CD4-positive, CD25-positive, alpha-beta regulatory T cell (primary cell): ENCODE data around the gene PPM1G. TPM values are rescaled to one million over a fixed set of nuclear protein-coding genes. Genes with fewer than 3 reads are reported as not detected.
A peak's percentile ranks its signal among the peaks of the same experiment; 100 is the strongest.

ENCODE experiments used
- ATAC-seq, 2 donors: fragments of 150-1000 bp; cut with Tn5 transposase; one replicate each; pipeline ENCODE4 v1.10.0; 2021; ENCODE audit warnings: low read depth in 2 of 2, moderate number of reproducible peaks in 2 of 2, moderate library complexity in 1 of 2
- DNase-seq, 3 donors: peaks; one replicate each; pipeline versions ENCODE4 v3.0.0 to v3.0.0-alpha.2; 2012 to 2022; ENCODE audit warnings: mixed read lengths in 1 of 3
- H3K27ac ChIP-seq: one replicate; pipeline ENCODE4 v1.7.0; 2013; ENCODE audit warnings: mild to moderate bottlenecking, low read length; ENCODE audit not compliant: insufficient read depth, poor library complexity, severe bottlenecking
- H3K27me3 ChIP-seq: one replicate; pipeline ENCODE4 v1.7.0; 2013; ENCODE audit warnings: low read length; ENCODE audit not compliant: control insufficient read depth, insufficient read depth
- H3K36me3 ChIP-seq: one replicate; pipeline ENCODE4 v1.7.0; 2013; ENCODE audit warnings: mild to moderate bottlenecking, low read length, moderate library complexity; ENCODE audit not compliant: control insufficient read depth, insufficient read depth
- H3K4me1 ChIP-seq: 2 replicates; pipeline ENCODE4 v1.7.0; 2013; ENCODE audit warnings: mild to moderate bottlenecking, low read length; ENCODE audit not compliant: insufficient read depth, control insufficient read depth, poor library complexity, severe bottlenecking
- H3K4me3 ChIP-seq: one replicate; pipeline ENCODE4 v1.7.0; 2013; ENCODE audit warnings: low read depth, mild to moderate bottlenecking, low read length, moderate library complexity
- H3K9me3 ChIP-seq, 2 experiments: 1 replicate in 1 of 2; 2 replicates in 1 of 2; pipeline ENCODE4 v1.7.0; 2013; ENCODE audit warnings: low read length in 2 of 2, mild to moderate bottlenecking in 1 of 2, moderate library complexity in 1 of 2; ENCODE audit not compliant: control insufficient read depth in 2 of 2
- H3K27ac Mint-ChIP-seq, 3 donors: one replicate each; pipeline ENCODE4 v1.8.0; 2020 to 2022; ENCODE audit warnings: mild to moderate bottlenecking in 3 of 3, mixed read lengths in 3 of 3, moderate library complexity in 2 of 3
- H3K27me3 Mint-ChIP-seq: one replicate; pipeline ENCODE4 v1.8.0; 2022; ENCODE audit warnings: mild to moderate bottlenecking, mixed read lengths
- H3K36me3 Mint-ChIP-seq: one replicate; pipeline ENCODE4 v1.8.0; 2020; ENCODE audit warnings: mixed read lengths
- H3K4me1 Mint-ChIP-seq, 4 donors: one replicate each; pipeline ENCODE4 v1.8.0; 2020 to 2022; ENCODE audit warnings: mixed read lengths in 4 of 4, mild to moderate bottlenecking in 1 of 4
- H3K4me3 Mint-ChIP-seq, 4 donors: one replicate each; pipeline ENCODE4 v1.8.0; 2020 to 2022; ENCODE audit warnings: mild to moderate bottlenecking in 4 of 4, mixed read lengths in 4 of 4, moderate library complexity in 3 of 4
- H3K9me3 Mint-ChIP-seq, 7 donors: one replicate each; pipeline ENCODE4 v1.8.0; 2020 to 2022; ENCODE audit warnings: mixed read lengths in 7 of 7, mild to moderate bottlenecking in 3 of 7, moderate library complexity in 2 of 7
- polyA plus RNA-seq, 4 donors: library from polyadenylated mRNA; unstranded; fragments of 300-500 nt; fragmentation: Illumina TruSeq; gene quantifications; one replicate each; pipeline ENCODE4 v1.2.3, GENCODE V29; 2021
- total RNA-seq: library from RNA; stranded (reverse); gene quantifications from one replicate; pipeline ENCODE4 v1.2.3, GENCODE V29; 2022

The PPM1G gene
- total RNA-seq, result 73.7 TPM
- 100 to 1,000 TPM; 116 to 144 (median 118) TPM for polyA plus RNA-seq

GRCh38 chr2:27409321-27410073 lies at the start of gene PPM1G:
Gene PPM1G, minus strand, starts transcription at chr2:27409591. Its CDS starts 169 bp downstream, at chr2:27409422.
- Histone ChIP-seq H3K9me3 (no peaks in the 10 kb centered on the region), H3K36me3 (no peaks in the 10 kb centered on the region), H3K4me3 (peak within 1 kb of the TSS; percentile 86), H3K27me3 (no peaks in the 10 kb centered on the region), H3K4me1 (peaks cover 42% of the 10 kb centered on the region), H3K27ac (peak within 1 kb of the TSS; percentile 82)
- Mint-ChIP-seq H3K36me3 (peaks cover 7% of the 10 kb centered on the region), H3K27ac (peak within 1 kb of the TSS; percentile 95 to 98 (median 97)), H3K9me3 (peaks cover 0 to 4% (median 0%) of the 10 kb centered on the region in 7 donors), H3K4me1 (peaks cover 15 to 45% (median 29%) of the 10 kb centered on the region in 4 donors), H3K27me3 (peaks cover 9% of the 10 kb centered on the region), H3K4me3 (peak within 1 kb of the TSS; percentile 86 to 95 (median 92))
- peak; percentile 98 to 99 for ATAC-seq
- peak; percentile 94 to 98 (median 95) for DNase-seq

- no peaks in the 10 kb centered on the region for H3K9me3 Mint-ChIP-seq
- H3K27ac Mint-ChIP-seq, result peak overlapping the region in 1 of 3 donors; percentile 38
- Histone ChIP-seq H3K9me3 (no peaks in the 10 kb centered on the region), H3K27me3 (no peaks in the 10 kb centered on the region), H3K36me3 (no peaks in the 10 kb centered on the region), H3K4me3 (no peak overlapping the region), H3K4me1 (no peaks in the 10 kb centered on the region), H3K27ac (no peak overlapping the region)
- H3K27me3 Mint-ChIP-seq, result no peaks in the 10 kb centered on the region
- no peak overlapping the region for H3K4me3 Mint-ChIP-seq
- H3K4me1 Mint-ChIP-seq, result peaks cover 0 to 5% (median 0%) of the 10 kb centered on the region in 4 donors
- peaks cover 12% of the 10 kb centered on the region for H3K36me3 Mint-ChIP-seq
- ATAC-seq (no peak), DNase-seq (no peak)
Observed at GRCh38 chr2:27453968-27454367, 44.6 kb upstream of the PPM1G start.

GRCh38 chr2:27451095-27451494 lies 41.7 kb upstream of the PPM1G start:
- H3K4me3 ChIP-seq, result no peak overlapping the region
- H3K27ac ChIP-seq, result no peak overlapping the region
- H3K9me3 ChIP-seq, result no peaks in the 10 kb centered on the region
- H3K27me3 ChIP-seq, result no peaks in the 10 kb centered on the region
- no peak for DNase-seq
- Mint-ChIP-seq H3K4me3 (no peak overlapping the region), H3K36me3 (peaks cover 18% of the 10 kb centered on the region), H3K27me3 (no peaks in the 10 kb centered on the region), H3K9me3 (no peaks in the 10 kb centered on the region), H3K27ac (peak overlapping the region in 1 of 3 donors; percentile 74), H3K4me1 (peaks cover 0 to 5% (median 2%) of the 10 kb centered on the region in 4 donors)
- ATAC-seq, result no peak
- no peaks in the 10 kb centered on the region for H3K36me3 ChIP-seq
- H3K4me1 ChIP-seq, result no peaks in the 10 kb centered on the region

GRCh38 chr2:27448381-27448780 lies 39.0 kb upstream of the PPM1G start:
- Mint-ChIP-seq H3K9me3 (no peaks in the 10 kb centered on the region), H3K27me3 (no peaks in the 10 kb centered on the region)

GRCh38 chr2:27446057-27446456 lies 36.7 kb upstream of the PPM1G start:
- ATAC-seq, result no peak

More at GRCh38 chr2:27448381-27448780, 39.0 kb upstream of the PPM1G start:
- Histone ChIP-seq H3K27me3 (no peaks in the 10 kb centered on the region), H3K4me1 (no peaks in the 10 kb centered on the region), H3K36me3 (peaks cover 3% of the 10 kb centered on the region), H3K4me3 (no peak overlapping the region), H3K27ac (no peak overlapping the region), H3K9me3 (no peaks in the 10 kb centered on the region)
- no peak overlapping the region for H3K4me3 Mint-ChIP-seq
- H3K4me1 Mint-ChIP-seq, result peaks cover 0 to 6% (median 2%) of the 10 kb centered on the region in 4 donors
- peaks cover 18% of the 10 kb centered on the region for H3K36me3 Mint-ChIP-seq
- H3K27ac Mint-ChIP-seq, result peak overlapping the region in 1 of 3 donors; percentile 42
- ATAC-seq (no peak), DNase-seq (no peak)

GRCh38 chr2:27445615-27446014 lies 36.2 kb upstream of the PPM1G start:
- H3K36me3 Mint-ChIP-seq, result peaks cover 36% of the 10 kb centered on the region
- H3K4me1 Mint-ChIP-seq, result peaks cover 0 to 6% (median 2%) of the 10 kb centered on the region in 4 donors
- Histone ChIP-seq H3K9me3 (no peaks in the 10 kb centered on the region), H3K27me3 (no peaks in the 10 kb centered on the region), H3K4me1 (no peaks in the 10 kb centered on the region), H3K36me3 (peaks cover 23% of the 10 kb centered on the region), H3K27ac (no peak overlapping the region), H3K4me3 (no peak overlapping the region)
- H3K9me3 Mint-ChIP-seq, result no peaks in the 10 kb centered on the region
- no peaks in the 10 kb centered on the region for H3K27me3 Mint-ChIP-seq
- peak overlapping the region in 1 of 3 donors; percentile 58 for H3K27ac Mint-ChIP-seq
- H3K4me3 Mint-ChIP-seq, result no peak overlapping the region
- DNase-seq, result no peak
- ATAC-seq, result no peak

More at GRCh38 chr2:27446057-27446456, 36.7 kb upstream of the PPM1G start:
- H3K27me3 Mint-ChIP-seq, result no peaks in the 10 kb centered on the region
- peaks cover 32% of the 10 kb centered on the region for H3K36me3 Mint-ChIP-seq
- H3K27me3 ChIP-seq, result no peaks in the 10 kb centered on the region
- DNase-seq, result peak in 1 of 3 donors; percentile 57
- peaks cover 0 to 6% (median 3%) of the 10 kb centered on the region in 4 donors for H3K4me1 Mint-ChIP-seq
- no peak overlapping the region for H3K27ac ChIP-seq
- H3K4me1 ChIP-seq, result no peaks in the 10 kb centered on the region
- H3K9me3 Mint-ChIP-seq, result no peaks in the 10 kb centered on the region
- peak overlapping the region in 2 of 3 donors; percentile 20 to 58 for H3K27ac Mint-ChIP-seq
- peaks cover 18% of the 10 kb centered on the region for H3K36me3 ChIP-seq
- no peaks in the 10 kb centered on the region for H3K9me3 ChIP-seq
- H3K4me3 Mint-ChIP-seq, result no peak overlapping the region
- H3K4me3 ChIP-seq, result no peak overlapping the region

- Mint-ChIP-seq H3K4me1 (peaks cover 0 to 6% (median 2%) of the 10 kb centered on the region in 4 donors), H3K36me3 (peaks cover 41% of the 10 kb centered on the region), H3K27me3 (no peaks in the 10 kb centered on the region), H3K4me3 (no peak overlapping the region), H3K9me3 (no peaks in the 10 kb centered on the region), H3K27ac (no peak overlapping the region)
- Histone ChIP-seq H3K4me1 (no peaks in the 10 kb centered on the region), H3K27ac (no peak overlapping the region), H3K36me3 (peaks cover 28% of the 10 kb centered on the region), H3K4me3 (no peak overlapping the region), H3K9me3 (no peaks in the 10 kb centered on the region), H3K27me3 (no peaks in the 10 kb centered on the region)
- no peak for DNase-seq
- ATAC-seq, result no peak
Observed at GRCh38 chr2:27445155-27445554, 35.8 kb upstream of the PPM1G start.

GRCh38 chr2:27442920-27443282 lies 33.5 kb upstream of the PPM1G start:
- Mint-ChIP-seq H3K4me3 (no peak overlapping the region), H3K9me3 (no peaks in the 10 kb centered on the region), H3K27ac (no peak overlapping the region), H3K27me3 (no peaks in the 10 kb centered on the region), H3K4me1 (peaks cover 0 to 6% (median 2%) of the 10 kb centered on the region in 4 donors), H3K36me3 (peaks cover 51% of the 10 kb centered on the region)
- Histone ChIP-seq H3K27me3 (no peaks in the 10 kb centered on the region), H3K36me3 (peaks cover 49% of the 10 kb centered on the region), H3K4me1 (no peaks in the 10 kb centered on the region), H3K9me3 (no peaks in the 10 kb centered on the region), H3K27ac (no peak overlapping the region), H3K4me3 (no peak overlapping the region)
- no peak for DNase-seq
- no peak for ATAC-seq
